Stimulated activated memory B cell treated with anti-CD40 and anti-IgM and Interleukin-4, amounts not matched to agents 10 μg/mL and 1 μg/mL and 100 μg/mL, for 72 hours (primary cell): ENCODE results near the gene ATE1.

Source experiments
- ATAC-seq: fragments of 150-1000 bp; cut with Tn5 transposase; 2 replicates; pipeline ENCODE4 v1.10.0; 2021
- H3K27ac Mint-ChIP-seq: one replicate; pipeline ENCODE4 v1.8.0; 2022; ENCODE audit warnings: mild to moderate bottlenecking, mixed read lengths
- H3K27me3 Mint-ChIP-seq: one replicate; pipeline ENCODE4 v1.8.0; 2022; ENCODE audit warnings: mixed read lengths
- H3K36me3 Mint-ChIP-seq: one replicate; pipeline ENCODE4 v1.8.0; 2022; ENCODE audit warnings: mixed read lengths
- H3K4me1 Mint-ChIP-seq: one replicate; pipeline ENCODE4 v1.8.0; 2022; ENCODE audit warnings: mixed read lengths
- H3K4me3 Mint-ChIP-seq: one replicate; pipeline ENCODE4 v1.8.0; 2022; ENCODE audit warnings: mild to moderate bottlenecking, moderate library complexity, mixed read lengths
- H3K9me3 Mint-ChIP-seq: one replicate; pipeline ENCODE4 v1.8.0; 2022; ENCODE audit warnings: mixed read lengths

ATE1 gene

DNA sequence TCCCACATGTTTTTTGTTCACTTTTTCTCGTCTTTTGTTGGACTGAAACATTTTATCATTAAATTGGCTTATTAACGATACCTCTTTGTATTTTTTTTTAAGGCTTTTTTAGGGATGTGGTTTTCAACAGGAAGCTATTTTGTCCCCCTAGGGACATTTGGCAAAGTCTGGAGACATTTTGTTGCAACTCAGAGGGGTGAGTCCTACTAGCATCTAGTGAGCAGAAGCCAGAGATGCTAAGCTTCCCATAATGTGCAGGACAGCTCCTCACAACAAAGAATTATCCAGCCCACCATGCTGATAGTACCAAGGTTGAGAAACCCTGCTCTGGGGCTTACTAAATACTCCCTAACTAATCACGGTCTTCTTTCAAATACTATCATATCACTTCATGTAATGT is 63.2 kb downstream of the ATE1 start:
- Mint-ChIP-seq H3K9me3 (no peaks in the 10 kb centered on the region), H3K27me3 (no peaks in the 10 kb centered on the region), H3K27ac (no peak overlapping the region), H3K4me1 (peaks cover 10% of the 10 kb centered on the region), H3K36me3 (peaks cover 55% of the 10 kb centered on the region), H3K4me3 (no peak overlapping the region)
- ATAC-seq = no peak

GRCh38 chr10:121864168-121864567 is 63.7 kb downstream of the ATE1 start:
- H3K27me3 Mint-ChIP-seq = no peaks in the 10 kb centered on the region
- peaks cover 10% of the 10 kb centered on the region for H3K4me1 Mint-ChIP-seq
- peaks cover 50% of the 10 kb centered on the region for H3K36me3 Mint-ChIP-seq
- H3K9me3 Mint-ChIP-seq = no peaks in the 10 kb centered on the region
- no peak overlapping the region for H3K4me3 Mint-ChIP-seq
- no peak for ATAC-seq
- no peak overlapping the region for H3K27ac Mint-ChIP-seq

DNA sequence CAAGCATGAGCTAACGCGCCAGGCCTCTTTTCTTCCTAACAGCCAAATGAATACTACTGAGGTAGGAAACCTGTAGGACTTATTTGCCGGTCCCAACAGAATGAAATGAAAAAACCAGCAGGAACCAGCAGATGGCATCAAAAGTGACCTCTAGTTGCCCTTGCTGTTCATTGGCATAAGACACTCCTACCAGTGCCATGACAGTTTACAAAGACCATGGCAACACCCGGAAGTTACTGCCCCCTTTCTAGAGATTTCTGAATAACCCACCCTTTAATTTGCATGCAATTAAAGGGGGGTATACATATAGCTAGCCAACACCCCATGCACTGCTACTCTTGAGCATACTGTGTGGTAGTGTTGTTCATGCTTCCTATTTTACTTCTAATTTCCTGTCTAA is 65.2 kb downstream of the ATE1 start:
- peaks cover 49% of the 10 kb centered on the region for H3K36me3 Mint-ChIP-seq
- H3K4me3 Mint-ChIP-seq = no peak overlapping the region
- H3K4me1 Mint-ChIP-seq = peaks cover 10% of the 10 kb centered on the region
- H3K27me3 Mint-ChIP-seq = no peaks in the 10 kb centered on the region
- no peak for ATAC-seq
- H3K27ac Mint-ChIP-seq = no peak overlapping the region
- H3K9me3 Mint-ChIP-seq = peaks cover 2% of the 10 kb centered on the region

GRCh38 chr10:121862042-121862441 is 65.8 kb downstream of the ATE1 start:
- Mint-ChIP-seq H3K4me1 (peaks cover 10% of the 10 kb centered on the region), H3K36me3 (peaks cover 49% of the 10 kb centered on the region)
- ATAC-seq = no peak

DNA sequence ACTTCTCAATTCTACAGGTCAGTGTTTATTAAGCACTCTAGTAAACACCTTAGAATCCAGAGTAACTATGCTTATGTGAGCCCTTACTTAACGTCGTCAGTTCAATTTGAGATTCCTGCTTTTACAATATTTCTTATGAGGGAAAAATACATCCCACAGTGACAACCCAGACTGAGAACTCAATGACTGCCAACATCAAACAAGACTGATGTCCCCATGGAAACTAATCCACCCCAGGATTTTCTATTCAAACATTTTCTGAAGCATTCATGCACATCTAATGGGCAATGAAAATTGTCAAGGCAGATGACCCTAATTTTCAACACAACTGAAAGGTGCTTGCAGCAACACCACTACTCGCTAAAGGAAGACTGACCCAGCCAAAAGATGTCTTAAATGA is 67.0 kb downstream of the ATE1 start:
- no peak for ATAC-seq
- peaks cover 10% of the 10 kb centered on the region for H3K4me1 Mint-ChIP-seq
- no peak overlapping the region for H3K27ac Mint-ChIP-seq
- H3K9me3 Mint-ChIP-seq = peaks cover 4% of the 10 kb centered on the region
- no peaks in the 10 kb centered on the region for H3K27me3 Mint-ChIP-seq
- peaks cover 46% of the 10 kb centered on the region for H3K36me3 Mint-ChIP-seq
- H3K4me3 Mint-ChIP-seq = no peak overlapping the region

More at GRCh38 chr10:121862042-121862441, 65.8 kb downstream of the ATE1 start:
- no peak overlapping the region for H3K4me3 Mint-ChIP-seq
- peaks cover 4% of the 10 kb centered on the region for H3K9me3 Mint-ChIP-seq
- H3K27me3 Mint-ChIP-seq = no peaks in the 10 kb centered on the region
- H3K27ac Mint-ChIP-seq = no peak overlapping the region

DNA sequence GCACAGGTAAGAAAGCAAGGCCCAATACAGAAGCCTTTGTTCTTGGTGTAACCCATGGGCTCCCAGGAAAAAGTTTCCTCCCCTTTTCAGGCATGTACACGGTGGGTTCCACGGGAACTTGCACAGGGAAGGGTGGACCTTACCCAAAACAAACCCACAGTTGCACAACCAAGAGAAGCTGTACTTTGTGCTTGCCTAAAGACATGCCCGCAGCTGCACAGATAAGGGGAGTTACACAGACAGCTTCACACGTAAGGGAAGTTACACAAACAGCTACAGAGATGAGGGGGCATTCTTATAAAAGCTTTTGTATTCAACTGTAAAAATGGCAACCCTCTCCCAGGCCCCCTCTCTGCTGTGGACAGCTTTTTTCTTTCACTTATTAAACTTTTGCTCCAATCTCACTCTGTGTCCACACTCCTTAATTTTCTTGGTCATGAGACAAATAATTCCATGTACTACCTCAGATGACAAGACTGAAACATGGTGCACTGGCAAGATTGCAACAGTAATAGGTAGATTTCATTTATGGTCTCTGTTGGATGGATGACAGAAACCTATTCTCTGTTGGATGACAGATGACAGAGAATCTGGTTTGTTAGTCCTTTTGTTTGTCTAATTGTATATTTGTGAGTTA is 72.9 kb downstream of the ATE1 start:
- peaks cover 4% of the 10 kb centered on the region for H3K9me3 Mint-ChIP-seq
- no peak overlapping the region for H3K27ac Mint-ChIP-seq
- no peaks in the 10 kb centered on the region for H3K27me3 Mint-ChIP-seq
- H3K4me1 Mint-ChIP-seq = no peaks in the 10 kb centered on the region
- no peak overlapping the region for H3K4me3 Mint-ChIP-seq
- H3K36me3 Mint-ChIP-seq = peaks cover 44% of the 10 kb centered on the region
- ATAC-seq = no peak

DNA sequence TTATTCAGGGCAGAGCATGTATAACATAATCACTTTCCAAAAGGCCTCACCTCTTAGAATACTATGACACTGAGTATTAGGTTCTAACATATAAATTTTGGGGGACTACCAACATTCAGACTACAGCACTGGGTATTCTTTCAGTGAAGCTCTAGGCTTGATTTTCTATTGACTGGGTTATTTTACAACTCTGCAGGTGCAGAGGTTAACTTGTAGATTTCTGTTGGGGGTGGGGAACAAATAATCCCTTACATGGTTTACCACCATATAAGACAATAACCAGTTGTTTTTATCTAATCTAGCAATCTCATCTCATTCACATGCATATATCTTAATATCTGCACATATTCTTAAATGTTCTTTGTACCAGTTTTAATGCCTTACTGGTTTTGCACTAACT is 73.9 kb downstream of the ATE1 start:
- no peak for ATAC-seq
- H3K9me3 Mint-ChIP-seq = peaks cover 4% of the 10 kb centered on the region
- no peaks in the 10 kb centered on the region for H3K4me1 Mint-ChIP-seq
- no peaks in the 10 kb centered on the region for H3K27me3 Mint-ChIP-seq
- peaks cover 54% of the 10 kb centered on the region for H3K36me3 Mint-ChIP-seq
- no peak overlapping the region for H3K27ac Mint-ChIP-seq
- H3K4me3 Mint-ChIP-seq = no peak overlapping the region

DNA sequence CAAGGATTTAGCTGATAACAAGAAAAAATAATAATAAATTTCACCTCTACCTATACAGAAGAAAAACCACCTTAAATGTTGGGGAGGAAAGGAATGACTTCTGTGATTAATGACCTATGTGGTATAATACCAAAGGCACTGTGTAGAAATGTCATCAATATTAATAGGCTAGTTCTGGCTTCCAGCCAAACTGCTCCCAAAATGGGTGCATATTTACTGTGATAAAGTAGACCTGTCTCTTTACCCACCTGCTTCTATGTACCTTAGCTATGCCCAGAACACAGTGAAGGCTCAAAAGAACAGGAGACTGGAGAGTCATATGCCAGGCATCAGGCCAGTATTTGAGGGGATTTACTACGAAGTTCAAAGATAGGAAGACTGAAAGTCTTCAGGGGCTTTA is 76.0 kb downstream of the ATE1 start:
- H3K36me3 Mint-ChIP-seq = peaks cover 47% of the 10 kb centered on the region
- H3K4me3 Mint-ChIP-seq = no peak overlapping the region

GRCh38 chr10:121848082-121848481 is 79.7 kb downstream of the ATE1 start:
- ATAC-seq = no peak
- H3K27me3 Mint-ChIP-seq = no peaks in the 10 kb centered on the region
- H3K9me3 Mint-ChIP-seq = peaks cover 6% of the 10 kb centered on the region
- H3K4me3 Mint-ChIP-seq = no peak overlapping the region
- peaks cover 65% of the 10 kb centered on the region for H3K36me3 Mint-ChIP-seq
- H3K27ac Mint-ChIP-seq = no peak overlapping the region
- H3K4me1 Mint-ChIP-seq = no peaks in the 10 kb centered on the region

More for the DNA sequence above, 76.0 kb downstream of the ATE1 start:
- no peaks in the 10 kb centered on the region for H3K9me3 Mint-ChIP-seq
- no peaks in the 10 kb centered on the region for H3K4me1 Mint-ChIP-seq
- no peaks in the 10 kb centered on the region for H3K27me3 Mint-ChIP-seq
- no peak for ATAC-seq
- H3K27ac Mint-ChIP-seq = no peak overlapping the region

GRCh38 chr10:121846555-121846954 is 81.3 kb downstream of the ATE1 start:
- Mint-ChIP-seq H3K4me3 (no peak overlapping the region), H3K27me3 (no peaks in the 10 kb centered on the region), H3K9me3 (peaks cover 6% of the 10 kb centered on the region), H3K36me3 (peaks cover 66% of the 10 kb centered on the region), H3K27ac (no peak overlapping the region), H3K4me1 (peaks cover 6% of the 10 kb centered on the region)
- no peak for ATAC-seq

GRCh38 chr10:121845044-121845784 is 82.6 kb downstream of the ATE1 start:
- H3K9me3 Mint-ChIP-seq = peaks cover 6% of the 10 kb centered on the region
- no peak for ATAC-seq

GRCh38 chr10:121844537-121844936 is 83.3 kb downstream of the ATE1 start:
- Mint-ChIP-seq H3K9me3 (peaks cover 6% of the 10 kb centered on the region), H3K4me1 (peaks cover 6% of the 10 kb centered on the region), H3K36me3 (peaks cover 56% of the 10 kb centered on the region), H3K4me3 (no peak overlapping the region), H3K27ac (no peak overlapping the region), H3K27me3 (no peaks in the 10 kb centered on the region)
- ATAC-seq = no peak

More at GRCh38 chr10:121845044-121845784, 82.6 kb downstream of the ATE1 start:
- Mint-ChIP-seq H3K27ac (no peak overlapping the region), H3K36me3 (peaks cover 63% of the 10 kb centered on the region), H3K4me3 (no peak overlapping the region), H3K4me1 (peaks cover 6% of the 10 kb centered on the region), H3K27me3 (no peaks in the 10 kb centered on the region)

GRCh38 chr10:121843379-121843778 is 84.5 kb downstream of the ATE1 start:
- H3K36me3 Mint-ChIP-seq = peaks cover 52% of the 10 kb centered on the region
- H3K4me3 Mint-ChIP-seq = no peak overlapping the region
- no peak for ATAC-seq
- peaks cover 6% of the 10 kb centered on the region for H3K4me1 Mint-ChIP-seq
- peaks cover 6% of the 10 kb centered on the region for H3K9me3 Mint-ChIP-seq
- no peaks in the 10 kb centered on the region for H3K27me3 Mint-ChIP-seq
- no peak overlapping the region for H3K27ac Mint-ChIP-seq

DNA sequence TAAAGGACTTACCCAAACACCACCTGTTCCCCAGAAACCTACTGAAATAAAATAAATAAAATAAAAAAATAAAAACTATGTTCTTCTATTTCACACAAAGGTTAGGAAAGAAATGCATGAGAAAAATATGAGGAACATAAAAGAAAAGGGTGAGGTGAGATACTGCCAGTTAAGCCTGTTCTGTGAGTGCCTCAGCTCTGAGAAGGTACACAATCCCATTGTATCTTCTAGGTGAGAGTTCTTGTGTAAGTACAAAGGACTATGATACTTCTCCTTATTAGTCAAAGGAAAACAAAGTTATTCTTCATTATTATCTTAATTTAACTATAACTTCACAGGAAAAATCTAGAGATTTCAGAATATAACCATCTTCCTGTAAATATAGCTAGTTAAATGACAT is 86.0 kb downstream of the ATE1 start:
- Mint-ChIP-seq H3K4me1 (peaks cover 6% of the 10 kb centered on the region), H3K27me3 (no peaks in the 10 kb centered on the region), H3K4me3 (no peak overlapping the region), H3K9me3 (peaks cover 6% of the 10 kb centered on the region), H3K36me3 (peaks cover 53% of the 10 kb centered on the region), H3K27ac (no peak overlapping the region)
- ATAC-seq = no peak

- no peak for ATAC-seq
- Mint-ChIP-seq H3K27me3 (no peaks in the 10 kb centered on the region), H3K4me1 (peaks cover 6% of the 10 kb centered on the region), H3K27ac (no peak overlapping the region), H3K9me3 (no peaks in the 10 kb centered on the region), H3K4me3 (no peak overlapping the region), H3K36me3 (peaks cover 39% of the 10 kb centered on the region)
Measured at GRCh38 chr10:121838931-121839330, 88.9 kb downstream of the ATE1 start.

- H3K9me3 Mint-ChIP-seq = no peaks in the 10 kb centered on the region
- peaks cover 39% of the 10 kb centered on the region for H3K36me3 Mint-ChIP-seq
- H3K4me1 Mint-ChIP-seq = peaks cover 6% of the 10 kb centered on the region
- no peak overlapping the region for H3K27ac Mint-ChIP-seq
- H3K4me3 Mint-ChIP-seq = no peak overlapping the region
- no peaks in the 10 kb centered on the region for H3K27me3 Mint-ChIP-seq
- ATAC-seq = no peak
Measured at GRCh38 chr10:121838149-121838548, 89.7 kb downstream of the ATE1 start.
